Urinary bladder (tissue), 4 donors: Measurements from ENCODE around the gene SOX2. TPM values are rescaled to one million over a fixed set of nuclear protein-coding genes. Genes with fewer than 3 reads are reported as not detected.

Experiments
- DNase-seq: peaks from one replicate; pipeline ENCODE4 v3.0.0-alpha.2; 2015; ENCODE audit errors: extremely low spot score
- H3K27ac ChIP-seq: one replicate; pipeline ENCODE4 v1.5.1; 2013; ENCODE audit warnings: low read depth, mild to moderate bottlenecking, moderate library complexity
- H3K36me3 ChIP-seq: one replicate; pipeline ENCODE4 v1.6.1; 2013; ENCODE audit warnings: mild to moderate bottlenecking, moderate library complexity; ENCODE audit not compliant: insufficient read depth
- H3K4me1 ChIP-seq: one replicate; pipeline ENCODE4 v1.6.1; 2013; ENCODE audit warnings: mild to moderate bottlenecking, moderate library complexity; ENCODE audit not compliant: insufficient read depth
- H3K4me3 ChIP-seq: one replicate; pipeline ENCODE4 v1.5.1; 2013; ENCODE audit warnings: low read depth, low read length
- WGBS: extraction: QIAGEN DNeasy Blood & Tissue Kit; methylation state at CpG from one replicate; pipeline ENCODE4 v1.1.7; 2013; 5-methylcytosine and 5-hydroxymethylcytosine counted together
- polyA plus RNA-seq: library from polyadenylated mRNA; stranded (reverse); fragments of 200-250 nt; gene quantifications from one replicate; pipeline ENCODE4 v1.2.3, GENCODE V29; 2013
- total RNA-seq: library from RNA; depleted of rRNA; stranded (reverse); fragments of >200 nt; gene quantifications from one replicate; pipeline ENCODE4 v1.2.3, GENCODE V29; 2014
- donor health status: healthy with polysubstance abuse.
- donor health status: healthy.

SOX2 gene
- total and polyA plus RNA-seq, 2 donors = 2.2 to 3.8 TPM

DNA sequence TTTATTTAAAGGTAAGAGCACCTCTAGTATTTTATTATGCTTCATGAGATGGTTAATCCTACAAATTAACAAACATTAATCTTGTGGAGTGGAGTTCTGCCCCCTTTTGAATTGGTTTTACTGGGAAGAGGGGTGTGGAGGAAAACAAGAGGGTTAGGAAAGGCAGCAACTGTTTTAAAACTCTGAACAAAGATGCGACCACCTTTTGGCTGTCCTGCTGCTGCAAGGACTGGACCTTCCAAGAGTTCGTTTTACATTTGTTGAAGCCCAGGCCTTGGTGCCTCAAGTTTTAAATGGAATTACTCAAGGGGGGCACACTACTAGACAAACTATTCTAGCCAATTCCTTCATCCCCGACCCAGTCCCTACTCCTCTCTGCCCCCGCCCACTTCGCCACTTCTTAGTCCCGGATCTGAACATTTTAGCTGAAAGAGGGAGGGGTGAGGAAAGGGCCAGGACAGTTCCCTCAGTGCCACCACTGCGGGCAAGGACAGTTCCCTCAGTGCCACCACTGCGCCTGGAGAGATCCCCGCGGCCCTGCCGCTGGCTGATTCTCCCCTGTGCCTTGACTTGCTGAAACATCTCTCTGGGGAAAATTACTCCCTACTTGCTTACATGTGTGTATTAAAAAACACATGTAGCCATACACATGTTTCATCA, 11.2 kb downstream of the SOX2 start:
- H3K27ac ChIP-seq = no peak overlapping the region
- peaks cover 2% of the 10 kb centered on the region for H3K4me1 ChIP-seq
- H3K36me3 ChIP-seq = no peaks in the 10 kb centered on the region
- H3K4me3 ChIP-seq = no peak overlapping the region
- WGBS = 11% methylated on average over 11 of the region's 11 CpGs
- DNase-seq = no peak

DNA sequence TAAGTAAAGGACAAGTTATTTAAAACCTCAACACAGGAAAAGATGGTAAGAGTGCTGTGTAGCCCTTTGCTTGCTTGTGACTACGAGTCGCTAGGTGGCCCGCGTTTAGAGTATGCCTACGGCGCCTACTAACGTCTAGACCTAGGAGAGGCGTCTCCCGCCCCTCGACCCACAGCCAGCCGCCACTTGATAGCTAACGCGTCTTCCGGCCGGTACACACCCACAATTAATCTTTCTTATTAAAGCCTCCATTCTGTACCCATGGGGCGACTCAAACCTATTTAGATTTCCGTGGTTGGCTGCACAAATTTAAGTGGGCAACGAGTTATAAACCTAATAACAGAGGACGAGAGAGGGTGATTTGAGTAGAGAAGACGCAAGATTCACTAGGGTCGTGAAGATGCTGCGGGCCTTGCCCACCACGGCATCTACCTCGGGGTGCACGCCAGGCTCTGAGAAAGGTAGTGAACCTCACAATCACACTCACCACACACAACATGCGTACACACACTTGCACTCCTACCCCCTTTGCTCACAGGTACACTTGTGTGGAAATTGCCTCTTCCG, 12.0 kb downstream of the SOX2 start:
- Histone ChIP-seq H3K4me1 (peaks cover 2% of the 10 kb centered on the region), H3K27ac (no peak overlapping the region), H3K4me3 (no peak overlapping the region), H3K36me3 (no peaks in the 10 kb centered on the region)
- WGBS = 10% methylated on average over 27 of the region's 27 CpGs
- no peak for DNase-seq

DNA sequence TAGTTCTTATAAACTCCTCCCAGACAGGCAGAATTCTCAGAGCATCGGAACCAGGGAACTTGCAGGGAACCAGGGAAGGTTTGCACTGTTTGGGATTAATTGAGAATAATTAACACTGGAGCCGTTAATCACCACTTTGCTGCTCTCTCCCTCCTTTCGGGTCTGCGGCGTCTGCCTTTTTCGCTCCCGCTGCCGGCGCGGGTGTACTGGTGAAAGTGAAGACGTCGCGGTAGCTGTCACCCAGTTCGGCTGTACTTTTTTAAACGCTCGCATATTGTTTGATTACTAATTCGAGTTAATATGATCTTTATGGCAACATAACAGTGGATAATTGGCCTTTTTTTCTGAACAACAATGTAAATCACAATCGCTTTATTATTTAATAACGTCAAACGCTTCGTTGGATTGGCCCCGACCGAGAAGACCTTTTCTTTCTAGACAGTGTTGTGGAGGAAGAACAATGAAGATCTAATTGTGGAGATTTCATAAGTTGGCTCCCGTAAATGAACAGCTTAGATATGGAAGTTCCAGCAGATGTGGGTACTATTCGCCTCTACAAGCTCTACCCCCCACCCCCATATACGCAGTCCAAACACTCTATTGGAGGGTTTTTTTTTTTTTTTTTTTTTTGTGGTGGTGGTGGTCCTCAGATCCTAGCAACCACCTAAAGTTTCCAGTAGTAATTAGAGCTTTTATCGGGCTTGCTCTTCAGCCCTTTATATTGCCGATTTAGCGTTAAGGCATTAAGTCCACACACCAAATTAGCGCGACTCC, 12.7 kb downstream of the SOX2 start:
- H3K27ac ChIP-seq = no peak overlapping the region
- no peaks in the 10 kb centered on the region for H3K36me3 ChIP-seq
- no peak for DNase-seq
- H3K4me3 ChIP-seq = no peak overlapping the region
- 9% methylated on average over 31 of the region's 31 CpGs for WGBS
- no peaks in the 10 kb centered on the region for H3K4me1 ChIP-seq

DNA sequence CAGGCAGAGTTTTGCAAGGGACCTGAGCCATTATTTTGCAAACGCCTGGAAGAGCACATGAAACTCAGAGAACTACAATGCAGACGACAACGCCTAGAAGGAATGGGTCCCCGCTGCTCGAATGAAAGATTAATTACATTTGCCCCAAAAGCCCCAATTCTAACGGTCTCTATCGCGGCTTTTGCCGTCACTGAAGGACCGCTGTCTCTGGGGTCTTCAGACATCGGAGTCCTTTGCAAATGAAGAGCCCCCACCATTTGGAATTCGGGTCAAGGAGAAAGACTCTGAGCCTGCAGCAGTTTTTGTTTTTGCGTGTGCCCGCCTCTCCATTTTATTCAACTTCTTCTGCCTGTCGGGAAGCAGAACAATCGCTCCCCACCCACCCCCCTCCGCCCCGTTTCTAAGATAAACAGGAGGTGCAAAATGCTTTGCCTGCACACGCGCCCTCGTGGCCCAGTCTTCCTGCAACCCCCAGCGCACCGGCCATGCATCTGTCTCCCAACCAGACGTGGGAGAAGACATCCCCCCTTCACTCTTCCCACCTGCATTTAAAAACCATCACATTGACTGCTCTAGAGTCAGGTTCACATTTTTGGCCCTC, 13.5 kb downstream of the SOX2 start:
- Histone ChIP-seq H3K36me3 (no peaks in the 10 kb centered on the region), H3K27ac (no peak overlapping the region), H3K4me3 (no peak overlapping the region), H3K4me1 (no peaks in the 10 kb centered on the region)
- 7% methylated on average over 24 of the region's 24 CpGs for WGBS
- DNase-seq = no peak

DNA sequence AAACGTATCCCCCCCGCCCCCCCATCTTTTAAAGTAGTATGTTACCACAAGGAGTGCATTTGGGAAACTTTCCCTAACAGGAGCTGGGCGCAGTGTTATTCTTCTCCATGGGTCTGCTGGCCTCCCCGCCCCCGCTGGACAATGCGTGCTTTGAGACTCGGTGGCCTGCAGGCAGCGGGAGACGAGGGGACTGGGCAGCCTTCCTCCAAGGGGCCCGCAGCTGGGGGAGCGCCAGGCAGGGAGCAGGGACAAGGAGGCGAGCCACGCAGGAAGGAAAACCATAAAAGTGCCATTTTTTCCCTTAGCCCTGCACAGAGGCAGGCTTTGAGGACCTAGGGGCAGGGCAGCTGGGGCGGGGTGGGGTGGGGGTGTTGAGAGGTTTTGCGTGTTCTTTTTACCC, 14.1 kb downstream of the SOX2 start:
- no peaks in the 10 kb centered on the region for H3K4me1 ChIP-seq
- H3K36me3 ChIP-seq = no peaks in the 10 kb centered on the region
- H3K4me3 ChIP-seq = no peak overlapping the region
- 5% methylated on average over 15 of the region's 15 CpGs for WGBS
- no peak overlapping the region for H3K27ac ChIP-seq
- DNase-seq = no peak

DNA sequence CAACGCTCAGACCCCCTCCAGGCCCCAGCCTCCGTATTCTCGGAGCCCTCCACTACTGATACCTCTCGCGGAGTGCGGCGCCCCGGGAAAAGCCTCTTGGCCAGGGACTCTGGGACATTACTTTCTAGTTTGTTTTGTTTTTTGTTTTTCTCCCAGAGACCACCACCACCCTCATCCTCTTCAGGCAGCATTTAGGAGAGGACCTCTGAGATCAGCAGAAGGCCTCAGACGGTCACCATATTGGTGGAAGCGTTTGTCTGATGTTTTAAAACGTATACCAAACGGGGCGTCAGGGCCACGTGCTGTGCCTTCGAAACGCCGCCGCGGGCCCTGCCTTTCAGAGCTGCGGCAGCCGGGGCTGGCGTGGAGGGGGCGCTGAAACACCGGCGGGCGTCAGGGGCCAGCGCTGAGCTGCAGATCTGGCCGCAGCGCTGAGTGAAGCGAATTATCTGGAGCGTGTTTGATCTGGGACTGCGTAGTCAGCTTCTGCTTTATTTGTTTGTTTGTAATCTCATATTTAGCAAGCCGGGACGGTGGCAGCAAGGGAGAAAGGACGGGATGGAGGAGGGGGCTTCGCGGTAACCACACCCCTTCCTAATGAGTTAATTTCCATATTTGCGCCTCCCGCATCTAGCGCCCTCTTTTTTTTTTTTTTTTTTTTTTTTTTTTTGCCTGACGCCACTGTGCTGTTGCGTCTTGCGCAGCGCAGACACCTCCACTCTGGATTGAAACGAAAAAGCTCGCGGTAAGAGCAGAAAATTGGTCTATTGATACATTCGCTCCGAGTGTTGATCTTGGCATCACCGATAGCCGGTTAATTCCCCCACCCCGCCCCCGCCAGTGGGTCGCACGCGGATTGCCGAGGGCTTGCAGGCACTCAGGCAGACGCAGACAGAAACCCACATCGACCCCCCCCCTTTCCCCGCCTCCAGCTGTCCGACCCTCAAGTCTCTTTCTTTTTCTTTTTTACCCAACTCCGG, 14.9 kb downstream of the SOX2 start:
- Histone ChIP-seq H3K4me1 (no peaks in the 10 kb centered on the region), H3K27ac (no peak overlapping the region), H3K4me3 (peak overlapping the region; percentile 30), H3K36me3 (no peaks in the 10 kb centered on the region)
- 4% methylated on average over 62 of the region's 62 CpGs for WGBS
- no peak for DNase-seq

DNA sequence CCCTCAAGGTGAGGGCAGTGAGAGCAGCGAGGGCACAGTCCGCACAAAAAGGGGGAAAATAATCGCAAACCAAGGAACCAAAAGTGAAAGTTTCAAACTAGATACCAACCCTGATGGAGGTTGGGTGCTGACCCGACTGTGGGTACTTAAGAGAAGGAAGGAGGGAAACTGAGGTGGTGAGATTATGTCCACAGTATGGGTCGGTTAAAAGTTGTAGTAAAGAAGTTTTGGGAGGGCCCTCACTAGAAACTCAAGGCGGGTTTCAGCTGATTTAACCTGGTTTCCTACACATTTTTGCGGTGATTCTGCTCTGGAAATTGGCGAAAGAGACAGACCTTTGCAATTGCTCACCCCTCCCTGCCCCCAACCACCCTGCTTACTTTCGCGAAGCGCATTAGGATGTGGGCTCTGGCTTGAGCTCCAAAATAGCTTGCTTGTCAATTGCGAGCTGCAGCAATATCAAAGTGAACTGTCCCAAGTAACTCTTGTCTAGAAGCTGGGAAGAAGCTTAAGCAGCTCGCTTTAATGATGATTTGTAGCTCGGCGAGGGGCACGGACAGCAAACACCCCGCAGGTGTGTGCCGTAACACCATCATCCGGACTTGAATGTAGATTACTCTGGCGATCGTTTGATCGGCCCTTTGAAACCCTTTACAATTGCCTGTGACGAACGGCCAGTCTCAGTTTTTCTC, 15.8 kb downstream of the SOX2 start:
- DNase-seq = no peak
- WGBS = 9% methylated on average over 24 of the region's 24 CpGs
- H3K36me3 ChIP-seq = no peaks in the 10 kb centered on the region
- no peaks in the 10 kb centered on the region for H3K4me1 ChIP-seq
- no peak overlapping the region for H3K27ac ChIP-seq
- H3K4me3 ChIP-seq = peak overlapping the region; percentile 30

DNA sequence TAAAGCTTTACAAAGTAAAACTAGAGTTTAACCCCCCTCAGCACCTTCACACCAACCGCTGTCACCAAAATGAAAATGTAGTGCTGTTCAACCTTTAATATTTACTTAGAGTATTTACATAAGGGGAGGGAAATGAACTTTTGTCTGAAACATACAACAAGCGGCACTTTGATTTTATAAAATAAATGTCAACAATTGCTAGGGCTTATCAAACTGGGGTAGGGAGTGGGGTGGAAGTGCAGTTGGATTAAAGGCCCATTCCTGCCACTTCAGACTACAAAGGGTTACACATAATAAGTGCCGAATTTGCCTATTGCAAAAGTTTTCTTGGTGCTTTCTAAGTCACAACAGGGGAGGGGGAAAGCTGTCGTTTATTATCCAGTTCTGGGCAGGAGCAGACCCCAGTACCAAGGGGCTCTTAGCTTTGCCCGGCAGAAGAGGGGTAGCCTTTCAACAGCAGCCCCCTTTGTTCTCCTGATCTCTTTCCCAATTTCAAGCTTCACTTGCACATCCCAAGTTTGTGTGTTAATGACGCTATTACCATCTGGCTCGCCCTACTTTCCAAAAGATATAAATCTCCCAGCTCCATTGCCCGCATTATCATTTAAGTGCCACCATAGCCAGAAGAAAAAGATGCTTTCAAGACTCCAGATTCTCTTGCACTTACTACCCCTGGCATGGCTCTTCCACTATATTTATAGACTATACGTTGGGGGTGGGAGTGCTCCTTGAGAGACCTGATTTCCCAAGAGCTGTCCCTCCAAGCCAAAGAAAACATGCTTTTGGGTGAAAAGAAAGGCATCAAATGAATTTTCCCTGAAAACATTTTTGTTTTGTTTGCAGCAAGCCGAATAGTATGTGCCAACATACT, 17.0 kb downstream of the SOX2 start:
- 10% methylated on average over 10 of the region's 10 CpGs for WGBS
- no peak for DNase-seq
- Histone ChIP-seq H3K4me3 (no peak overlapping the region), H3K4me1 (no peaks in the 10 kb centered on the region), H3K27ac (no peak overlapping the region), H3K36me3 (no peaks in the 10 kb centered on the region)

DNA sequence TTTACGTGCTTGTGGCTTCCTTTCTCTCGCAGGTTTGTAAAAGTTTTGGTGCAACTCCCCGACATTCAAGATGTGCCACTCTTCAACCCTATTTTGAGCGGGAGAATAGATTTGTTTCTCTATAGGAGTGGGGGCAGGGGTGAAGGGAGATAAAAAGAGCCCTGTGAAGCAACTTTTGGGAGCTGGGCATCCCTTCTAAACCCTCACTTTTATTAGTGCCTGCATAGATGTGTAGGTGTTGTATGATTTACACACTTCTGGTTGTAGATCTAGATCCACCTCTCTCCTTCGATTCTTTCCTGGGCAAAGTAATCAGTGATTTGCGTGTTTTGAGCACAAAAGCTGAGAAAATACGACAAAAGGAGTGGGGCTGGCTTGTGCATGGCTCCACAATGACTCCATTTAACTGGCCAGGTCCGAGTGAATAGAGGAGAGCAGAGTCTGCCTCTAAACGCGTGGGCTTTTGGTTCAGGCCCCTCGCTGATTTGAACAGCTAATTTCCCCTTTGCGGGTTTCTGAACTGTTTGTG, 17.7 kb downstream of the SOX2 start:
- Histone ChIP-seq H3K4me3 (no peak overlapping the region), H3K4me1 (no peaks in the 10 kb centered on the region), H3K27ac (no peak overlapping the region), H3K36me3 (no peaks in the 10 kb centered on the region)
- DNase-seq = no peak
- WGBS = 12% methylated on average over 12 of the region's 12 CpGs

DNA sequence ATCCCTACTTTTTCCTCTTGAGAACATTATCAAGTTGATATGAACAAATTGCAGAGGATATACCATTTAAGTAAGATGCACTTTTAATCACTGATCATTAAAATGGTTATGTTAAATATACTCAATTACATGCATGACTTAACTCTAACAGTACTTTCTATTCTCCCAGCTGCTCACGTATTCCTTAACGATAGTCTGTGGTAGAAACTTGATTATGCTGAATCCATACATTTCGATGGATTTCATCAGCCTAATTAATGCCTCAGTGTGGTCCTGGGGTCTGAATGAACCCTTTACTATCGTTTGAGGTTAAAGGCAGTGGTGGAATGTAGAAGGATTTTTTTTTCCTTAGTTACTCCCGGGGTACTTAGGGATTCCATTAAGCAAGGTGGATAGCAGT, 18.6 kb downstream of the SOX2 start:
- WGBS = 12% methylated on average over 5 of the region's 5 CpGs
- H3K4me1 ChIP-seq = no peaks in the 10 kb centered on the region

DNA sequence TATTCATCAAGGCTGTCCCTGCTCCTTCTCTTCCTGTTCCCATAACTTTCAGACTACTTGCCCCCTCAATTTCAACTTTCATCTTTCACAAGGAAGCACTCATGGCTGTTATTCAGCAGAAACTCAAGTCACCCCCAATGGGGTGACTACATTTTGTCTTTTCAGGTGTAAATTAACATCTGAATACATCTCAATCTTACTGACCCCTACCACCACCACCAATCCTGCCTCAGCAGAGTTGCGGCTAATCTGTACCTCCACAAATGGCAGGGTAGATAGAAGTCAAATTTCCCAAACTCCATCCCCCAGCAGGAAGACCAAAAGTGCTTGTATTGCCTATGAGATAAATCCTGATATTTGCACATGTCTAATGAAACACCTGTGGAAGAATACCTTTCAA, 19.2 kb downstream of the SOX2 start:
- Histone ChIP-seq H3K36me3 (no peaks in the 10 kb centered on the region), H3K27ac (no peak overlapping the region), H3K4me1 (no peaks in the 10 kb centered on the region), H3K4me3 (no peak overlapping the region)
- DNase-seq = no peak
- WGBS = 41% methylated on average over 1 of the region's 1 CpG

More for the DNA sequence above, 18.6 kb downstream of the SOX2 start:
- no peak for DNase-seq
- no peak overlapping the region for H3K4me3 ChIP-seq
- H3K27ac ChIP-seq = no peak overlapping the region
- no peaks in the 10 kb centered on the region for H3K36me3 ChIP-seq

DNA sequence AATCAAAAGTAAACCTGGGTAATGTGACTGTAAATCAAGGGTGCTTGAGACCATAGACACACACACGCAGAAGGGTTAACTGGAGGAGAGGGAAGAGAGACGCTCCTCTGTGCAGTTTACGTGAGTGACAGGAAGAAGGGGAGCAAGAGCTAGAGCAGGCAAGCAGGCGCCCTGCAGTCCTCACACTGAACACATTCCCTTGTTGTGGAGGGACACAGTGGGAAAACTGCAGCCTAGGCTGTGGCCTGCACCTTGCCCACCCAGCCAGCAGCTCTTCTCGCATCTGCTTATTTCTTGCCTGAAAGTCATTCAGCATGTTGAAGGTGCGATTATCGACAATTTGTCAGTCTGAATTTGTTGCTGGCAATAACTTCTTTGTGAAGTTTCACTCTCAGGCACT, 24.2 kb downstream of the SOX2 start:
- H3K27ac ChIP-seq = no peak overlapping the region
- H3K4me3 ChIP-seq = no peak overlapping the region
- no peak for DNase-seq
- whole genome bisulfite sequencing = 38% methylated on average over 7 of the region's 7 CpGs
- no peaks in the 10 kb centered on the region for H3K4me1 ChIP-seq
- no peaks in the 10 kb centered on the region for H3K36me3 ChIP-seq
